Parathyroid adenoma (tissue), 2 donors: Measurements from ENCODE around the gene DOCK8.

ENCODE experiments used
- H2AFZ ChIP-seq: fragments of 300-600 bp; sonication (generic); one replicate; pipeline ENCODE4 v1.7.0; 2017; ENCODE audit warnings: antibody characterized with exemption, mild to moderate bottlenecking
- H3K27ac ChIP-seq: fragments of 300-600 bp; sonication (generic); one replicate; pipeline ENCODE4 v1.7.0; 2017
- H3K27me3 ChIP-seq: fragments of 300-600 bp; sonication (generic); one replicate; pipeline ENCODE4 v1.7.0; 2017; ENCODE audit warnings: low read length; ENCODE audit not compliant: control insufficient read depth, insufficient read depth
- H3K36me3 ChIP-seq: fragments of 300-600 bp; sonication (generic); one replicate; pipeline ENCODE4 v1.7.0; 2017; ENCODE audit warnings: low read length; ENCODE audit not compliant: control insufficient read depth, insufficient read depth
- H3K4me1 ChIP-seq: fragments of 300-600 bp; sonication (generic); one replicate; pipeline ENCODE4 v1.7.0; 2017; ENCODE audit warnings: control low read depth
- H3K4me2 ChIP-seq: fragments of 300-600 bp; sonication (generic); one replicate; pipeline ENCODE4 v1.7.0; 2017; ENCODE audit warnings: low read length
- H3K4me3 ChIP-seq: fragments of 300-600 bp; sonication (generic); one replicate; pipeline ENCODE4 v1.7.0; 2017; ENCODE audit warnings: low read depth, low read length
- H3K79me2 ChIP-seq: fragments of 300-600 bp; sonication (generic); one replicate; pipeline ENCODE4 v1.7.0; 2017; ENCODE audit warnings: control low read depth
- H3K9ac ChIP-seq: fragments of 300-600 bp; sonication (generic); one replicate; pipeline ENCODE4 v1.7.0; 2017; ENCODE audit warnings: mild to moderate bottlenecking
- H3K9me3 ChIP-seq: fragments of 300-600 bp; sonication (generic); one replicate; pipeline ENCODE4 v1.7.0; 2017; ENCODE audit warnings: low read length; ENCODE audit not compliant: control insufficient read depth
- TF ChIP-seq, protein P1 (sequence below): fragments of 300-600 bp; sonication (generic); IDR thresholded peaks from one replicate; pipeline ENCODE4 v1.7.0; 2017; ENCODE audit warnings: antibody characterized with exemption, mild to moderate bottlenecking
- donor health status: primary hyperparathyroidism.

Gene DOCK8

GRCh38 chr9:477193-477592 is 262.5 kb downstream of the DOCK8 start:
- Histone ChIP-seq H3K27ac (no peak overlapping the region), H3K4me3 (no peak overlapping the region), H3K9me3 (no peaks in the 10 kb centered on the region), H3K9ac (no peak overlapping the region), H3K36me3 (no peaks in the 10 kb centered on the region), H3K27me3 (no peaks in the 10 kb centered on the region), H3K79me2 (no peaks in the 10 kb centered on the region), H3K4me1 (peaks cover 4% of the 10 kb centered on the region), H2AFZ (no peak overlapping the region), H3K4me2 (no peak overlapping the region)
- TF ChIP-seq, protein P1, sequence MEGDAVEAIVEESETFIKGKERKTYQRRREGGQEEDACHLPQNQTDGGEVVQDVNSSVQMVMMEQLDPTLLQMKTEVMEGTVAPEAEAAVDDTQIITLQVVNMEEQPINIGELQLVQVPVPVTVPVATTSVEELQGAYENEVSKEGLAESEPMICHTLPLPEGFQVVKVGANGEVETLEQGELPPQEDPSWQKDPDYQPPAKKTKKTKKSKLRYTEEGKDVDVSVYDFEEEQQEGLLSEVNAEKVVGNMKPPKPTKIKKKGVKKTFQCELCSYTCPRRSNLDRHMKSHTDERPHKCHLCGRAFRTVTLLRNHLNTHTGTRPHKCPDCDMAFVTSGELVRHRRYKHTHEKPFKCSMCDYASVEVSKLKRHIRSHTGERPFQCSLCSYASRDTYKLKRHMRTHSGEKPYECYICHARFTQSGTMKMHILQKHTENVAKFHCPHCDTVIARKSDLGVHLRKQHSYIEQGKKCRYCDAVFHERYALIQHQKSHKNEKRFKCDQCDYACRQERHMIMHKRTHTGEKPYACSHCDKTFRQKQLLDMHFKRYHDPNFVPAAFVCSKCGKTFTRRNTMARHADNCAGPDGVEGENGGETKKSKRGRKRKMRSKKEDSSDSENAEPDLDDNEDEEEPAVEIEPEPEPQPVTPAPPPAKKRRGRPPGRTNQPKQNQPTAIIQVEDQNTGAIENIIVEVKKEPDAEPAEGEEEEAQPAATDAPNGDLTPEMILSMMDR = no peak

- no peaks in the 10 kb centered on the region for H3K9me3 ChIP-seq
- peaks cover 4% of the 10 kb centered on the region for H3K4me1 ChIP-seq
- no peak overlapping the region for H2AFZ ChIP-seq
- no peaks in the 10 kb centered on the region for H3K79me2 ChIP-seq
- H3K36me3 ChIP-seq = no peaks in the 10 kb centered on the region
- no peak overlapping the region for H3K4me3 ChIP-seq
- TF ChIP-seq, protein P1 = no peak
- no peak overlapping the region for H3K27ac ChIP-seq
- no peak overlapping the region for H3K9ac ChIP-seq
- no peak overlapping the region for H3K4me2 ChIP-seq
- no peaks in the 10 kb centered on the region for H3K27me3 ChIP-seq
Observed at GRCh38 chr9:479304-479970, 264.8 kb downstream of the DOCK8 start.

DNA sequence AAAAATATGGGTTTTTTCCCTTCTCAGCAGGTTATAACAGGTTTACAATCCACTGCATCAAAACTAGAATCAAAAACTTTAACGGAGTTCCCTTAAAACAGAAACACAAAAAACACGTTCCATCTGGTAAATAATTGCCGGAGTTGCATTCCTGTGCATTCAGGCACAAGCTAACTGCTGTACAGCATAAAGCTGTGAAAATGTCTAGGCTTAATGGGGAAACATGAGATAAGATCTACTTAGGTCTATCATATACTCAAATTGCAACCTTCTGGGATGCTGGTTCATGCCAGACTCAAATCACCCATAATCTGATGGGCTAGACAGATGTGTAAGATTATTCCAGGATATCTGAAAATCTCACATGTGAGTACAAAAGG is 265.3 kb downstream of the DOCK8 start:
- Histone ChIP-seq H3K4me1 (peaks cover 4% of the 10 kb centered on the region), H3K9me3 (no peaks in the 10 kb centered on the region), H3K36me3 (no peaks in the 10 kb centered on the region), H3K79me2 (no peaks in the 10 kb centered on the region), H3K4me3 (no peak overlapping the region), H3K9ac (no peak overlapping the region), H2AFZ (no peak overlapping the region), H3K4me2 (no peak overlapping the region), H3K27ac (no peak overlapping the region), H3K27me3 (no peaks in the 10 kb centered on the region)
- TF ChIP-seq, protein P1 = no peak

- Histone ChIP-seq H3K36me3 (no peaks in the 10 kb centered on the region), H3K4me3 (no peak overlapping the region), H3K4me1 (peaks cover 4% of the 10 kb centered on the region), H2AFZ (no peak overlapping the region), H3K79me2 (no peaks in the 10 kb centered on the region), H3K27ac (no peak overlapping the region), H3K4me2 (no peak overlapping the region), H3K9me3 (no peaks in the 10 kb centered on the region), H3K27me3 (no peaks in the 10 kb centered on the region), H3K9ac (no peak overlapping the region)
- TF ChIP-seq, protein P1 = no peak
Observed at GRCh38 chr9:482739-483138, 268.1 kb downstream of the DOCK8 start.

GRCh38 chr9:486156-486555 is 271.5 kb downstream of the DOCK8 start:
- Histone ChIP-seq H3K4me3 (no peak overlapping the region), H3K79me2 (no peaks in the 10 kb centered on the region), H3K9ac (no peak overlapping the region), H3K36me3 (no peaks in the 10 kb centered on the region), H3K4me1 (no peaks in the 10 kb centered on the region), H3K4me2 (no peak overlapping the region), H2AFZ (no peak overlapping the region), H3K27me3 (no peaks in the 10 kb centered on the region), H3K9me3 (no peaks in the 10 kb centered on the region), H3K27ac (no peak overlapping the region)
- TF ChIP-seq, protein P1 = no peak
